ENCODE results near the gene CXADR.

- no peak for TF ChIP-seq POLR2A (IDR thresholded peaks at IDR 0.05)
- TF ChIP-seq CTCF (IDR thresholded peaks at IDR 0.05), result no peak
Observed at GRCh38 chr21:17622018-17622417, 109.2 kb downstream of the CXADR start.

All from uterus (tissue), 2 donors.